ENCODE measurements around the gene SMARCC1.

GRCh38 chr3:47629770-47630169 is 151.9 kb downstream of the SMARCC1 start:
- TF ChIP-seq ZNF518A (tag by site-specific recombination; conservative IDR thresholded peaks at IDR 0.05; ENCODE audit: low read depth) = no peak
- no peak for TF ChIP-seq ZNF10 (tag by site-specific recombination; IDR thresholded peaks at IDR 0.05)
- no peak for TF ChIP-seq ZNF513 (tag by site-specific recombination; IDR thresholded peaks at IDR 0.05)
- TF ChIP-seq ZFP41 (tag by site-specific recombination; IDR thresholded peaks at IDR 0.05; ENCODE audit: borderline replicate concordance) = no peak
- no peak for TF ChIP-seq CTCF (tag by site-specific recombination; IDR thresholded peaks at IDR 0.05)
- TF ChIP-seq PRDM4 (tag by site-specific recombination; IDR thresholded peaks at IDR 0.05) = no peak
- no peak for TF ChIP-seq ZNF18 (tag by site-specific recombination; IDR thresholded peaks at IDR 0.05)
- no peak for TF ChIP-seq INSM2 (tag by site-specific recombination; IDR thresholded peaks at IDR 0.05)
- TF ChIP-seq YY1 (tag by site-specific recombination; IDR thresholded peaks at IDR 0.05) = no peak
- TF ChIP-seq ZSCAN30 (tag by site-specific recombination; IDR thresholded peaks at IDR 0.05) = no peak
- TF ChIP-seq ZBTB26 (tag by site-specific recombination; optimal IDR thresholded peaks at IDR 0.05) = no peak
- TF ChIP-seq ZNF274 (IDR thresholded peaks at IDR 0.05; ENCODE audit: low read length) = no peak
- TF ChIP-seq ZNF274 (tag by site-specific recombination; IDR thresholded peaks at IDR 0.05; ENCODE audit: borderline replicate concordance) = no peak
- no peak for TF ChIP-seq RBAK (tag by site-specific recombination; IDR thresholded peaks at IDR 0.05)
